ENCODE measurements around the gene RAB11FIP4.
A peak's percentile ranks its signal among the peaks of the same experiment; 100 is the strongest.

Gene RAB11FIP4

DNA sequence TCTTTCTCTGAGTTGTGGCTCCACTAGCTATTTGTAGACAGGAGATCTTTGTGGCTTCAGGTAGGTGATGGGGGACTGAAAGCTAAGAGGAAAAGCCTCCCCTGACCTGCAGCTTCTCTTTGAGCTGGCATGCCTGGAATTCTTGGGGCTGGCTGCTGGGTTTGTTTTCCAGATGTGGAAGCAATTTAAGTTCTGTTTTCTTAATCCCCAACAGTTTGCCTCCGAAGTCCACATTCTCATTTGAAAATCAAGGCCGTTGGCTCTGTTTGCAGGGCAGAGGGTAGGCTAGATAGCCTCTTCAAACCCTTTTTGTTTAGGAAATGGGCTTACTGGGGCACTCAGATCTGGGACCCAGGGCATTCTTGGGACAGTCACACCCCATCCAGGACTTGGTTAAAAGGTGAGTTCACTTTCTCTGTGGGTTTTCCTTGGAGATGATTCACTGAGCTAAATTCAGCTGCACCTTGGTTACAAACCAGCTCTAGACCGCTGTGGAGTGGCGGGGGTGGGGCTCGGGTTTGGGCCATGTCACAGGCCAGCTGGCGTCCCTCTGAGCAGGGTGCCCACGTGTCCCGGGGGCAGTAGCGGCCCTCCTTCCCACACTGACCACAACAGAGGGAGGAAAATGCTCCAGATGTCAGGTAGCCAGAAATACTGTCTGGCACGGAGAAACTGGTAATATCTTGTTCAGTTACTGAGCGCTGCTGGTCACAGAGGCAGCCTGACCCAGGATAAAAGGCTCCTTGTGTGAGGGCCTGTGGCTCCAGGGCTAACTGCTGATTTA lies 108.5 kb downstream of the RAB11FIP4 start:
- no peak for DNase-seq (ENCODE audit: low spot score)

DNA sequence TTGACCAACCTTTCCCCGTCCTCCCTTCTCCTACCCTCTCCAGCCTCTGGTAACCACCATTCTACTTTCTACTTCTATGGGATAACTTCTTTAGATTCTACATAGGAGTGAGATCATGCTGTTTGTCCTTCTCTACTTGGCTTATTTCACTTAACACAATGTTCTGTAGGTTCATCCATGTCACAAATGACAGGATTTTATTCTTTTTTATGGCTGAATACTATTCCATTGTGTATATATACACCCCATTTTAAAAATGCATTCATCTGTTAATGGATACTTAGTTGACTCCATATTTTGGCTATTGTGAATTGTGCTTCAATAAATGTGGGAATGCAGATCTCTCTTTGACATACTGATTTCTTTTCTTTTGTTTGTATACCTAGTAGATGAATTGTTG lies 115.0 kb downstream of the RAB11FIP4 start:
- DNase-seq (ENCODE audit: low spot score), result no peak

DNA sequence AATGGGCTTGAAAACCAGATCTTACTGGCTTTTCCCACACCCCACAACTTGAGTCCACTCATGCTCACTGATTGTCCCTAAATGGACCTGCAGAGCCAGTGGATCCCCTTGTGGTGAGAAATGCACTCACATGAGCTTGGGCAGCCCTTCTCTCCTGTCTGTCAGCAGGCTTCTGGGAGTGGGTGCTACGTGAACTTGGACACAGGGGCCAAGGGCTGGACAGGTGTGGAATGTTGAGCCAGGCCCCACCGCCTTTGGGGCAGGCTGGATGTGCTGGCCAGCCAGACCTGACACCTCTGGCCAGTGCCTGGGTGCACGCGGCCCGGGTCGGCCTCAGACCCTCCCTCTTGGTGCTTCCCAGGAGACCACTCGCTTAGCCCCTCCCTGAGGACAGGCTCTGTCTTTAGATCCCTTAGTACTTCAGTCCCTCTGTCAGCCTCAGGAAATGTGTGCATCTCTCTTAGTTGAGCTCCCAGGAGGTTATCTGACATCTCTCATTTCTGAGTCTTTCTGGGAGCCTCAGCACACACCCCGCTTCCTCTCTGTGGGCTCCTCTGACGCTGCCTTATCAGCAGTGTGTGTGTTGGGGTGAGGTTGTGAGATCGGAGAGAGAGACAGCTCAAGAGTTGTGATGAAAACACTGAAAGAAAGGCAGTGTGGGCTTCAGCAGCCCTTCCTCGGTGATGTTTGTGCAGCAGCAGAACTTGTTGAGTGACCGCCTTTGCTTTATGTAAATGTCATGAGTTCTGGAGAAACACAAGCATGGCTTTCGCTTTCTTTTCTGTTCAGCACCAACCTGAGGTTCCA lies 117.0 kb downstream of the RAB11FIP4 start:
- DNase-seq (ENCODE audit: low spot score), result peak; percentile 73

DNA sequence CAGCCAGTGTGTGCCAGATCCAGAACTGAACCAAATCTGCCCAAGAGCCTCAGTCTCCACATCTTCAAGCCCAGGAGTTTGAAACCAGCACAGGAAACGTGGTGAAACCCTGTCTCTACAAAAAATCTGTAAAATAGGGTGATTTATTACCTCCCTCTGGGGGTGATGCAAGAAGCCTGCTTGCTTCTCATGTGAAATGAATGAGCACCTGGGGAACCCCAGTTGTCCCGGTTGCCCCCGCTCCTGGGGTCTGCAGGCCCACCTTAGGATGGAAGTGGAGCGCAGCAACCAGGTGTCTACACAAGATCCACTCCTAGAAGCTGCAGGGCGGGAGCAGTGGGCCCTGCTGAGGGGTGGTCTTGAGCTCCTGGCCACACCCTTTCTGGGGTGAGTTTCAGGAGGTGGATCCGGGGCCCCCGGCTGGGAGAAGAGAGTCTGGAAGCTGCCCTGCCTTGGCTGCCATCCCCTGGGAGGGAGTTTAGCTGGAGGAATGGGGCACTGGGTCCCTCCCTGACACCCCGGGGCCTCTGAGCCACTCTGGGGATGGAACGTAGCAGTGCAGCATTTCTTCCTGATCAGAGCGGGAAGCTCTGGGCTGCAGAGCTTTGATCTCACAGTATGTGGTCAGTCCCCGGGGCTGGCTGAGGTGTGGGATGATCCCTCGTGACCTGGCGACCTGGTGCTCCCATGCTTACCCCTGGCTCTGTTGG lies 117.8 kb downstream of the RAB11FIP4 start:
- no peak for DNase-seq (ENCODE audit: low spot score)

DNA sequence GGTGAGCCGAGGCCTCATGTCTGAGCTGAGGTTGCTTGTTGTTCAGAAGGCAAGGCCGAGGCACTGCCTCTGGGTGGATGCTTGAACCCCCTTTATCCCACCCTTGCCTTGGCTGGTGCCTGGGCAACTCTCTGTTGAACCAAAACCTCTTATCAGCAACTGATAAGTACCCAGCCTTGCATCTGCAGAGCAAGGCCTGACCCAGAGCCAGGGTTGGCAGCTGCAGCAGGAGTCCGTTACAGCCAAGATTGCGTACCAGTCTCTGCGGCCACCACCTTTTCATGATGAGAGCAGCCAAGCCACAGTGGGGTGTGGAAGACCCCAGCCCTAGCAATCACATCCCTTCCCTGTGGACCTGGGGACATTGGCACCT lies 118.3 kb downstream of the RAB11FIP4 start:
- no peak for DNase-seq (ENCODE audit: low spot score)

DNA sequence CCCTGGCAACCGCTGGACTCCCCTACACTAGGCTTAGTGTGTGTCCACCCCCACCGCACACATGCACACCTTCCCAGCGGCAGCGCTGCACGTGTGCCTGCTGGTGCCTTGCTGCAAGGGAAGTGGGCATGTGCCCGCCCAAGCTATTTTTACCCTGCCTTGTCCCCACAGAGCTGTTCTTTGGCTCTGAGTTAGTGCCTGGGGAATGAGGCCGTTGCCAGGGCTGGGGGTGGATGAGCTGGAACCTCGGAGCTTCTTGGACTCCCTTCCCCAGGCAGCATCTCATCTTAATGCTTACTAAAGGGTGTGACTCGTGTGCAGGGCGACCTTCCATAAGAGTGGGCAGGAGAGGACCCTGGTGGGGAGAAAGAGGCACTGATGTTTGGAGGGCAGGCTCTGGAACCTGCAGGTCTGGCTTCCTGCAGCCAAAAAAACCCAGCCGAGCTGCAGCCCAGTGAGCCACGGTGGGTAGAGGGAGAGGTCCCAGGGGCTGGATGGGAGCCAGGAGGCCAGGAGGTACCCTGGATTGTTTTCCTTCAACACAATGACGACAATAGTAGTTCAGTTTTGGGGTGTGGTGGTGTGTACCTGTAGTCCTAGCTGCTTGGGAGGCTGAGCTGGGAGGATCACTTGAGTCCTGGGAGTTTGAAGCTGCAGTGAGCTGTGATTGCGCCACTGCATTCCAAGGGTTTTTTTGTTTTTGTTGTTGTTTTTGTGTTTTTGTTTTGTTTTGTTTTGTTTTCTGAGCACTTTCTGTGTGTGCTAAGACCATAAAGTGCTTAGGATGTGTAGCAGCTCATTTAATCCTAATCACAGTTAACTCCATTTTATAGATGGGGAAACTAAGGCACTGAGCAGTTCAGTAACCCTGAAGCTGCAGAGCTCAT lies 119.1 kb downstream of the RAB11FIP4 start:
- no peak for DNase-seq (ENCODE audit: low spot score)

DNA sequence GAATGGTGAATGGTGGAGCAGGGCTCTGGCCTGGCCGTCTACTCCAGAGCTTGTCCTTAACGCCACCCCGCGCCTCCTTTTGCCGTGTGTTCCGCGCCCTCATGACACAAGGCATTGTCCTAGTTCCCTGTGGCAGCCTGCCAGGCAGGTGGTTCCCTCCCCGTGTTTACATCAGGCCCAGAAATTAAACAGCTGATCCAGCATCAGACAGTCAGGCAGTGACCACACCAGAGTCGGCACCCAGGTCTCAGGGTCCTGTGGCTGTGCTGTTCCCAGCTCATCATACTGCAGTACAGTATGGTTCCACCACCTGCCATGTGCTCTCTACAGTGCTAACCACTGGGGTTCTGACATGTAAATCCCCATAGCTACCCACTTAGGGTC lies 119.7 kb downstream of the RAB11FIP4 start:
- DNase-seq (ENCODE audit: low spot score), result no peak

DNA sequence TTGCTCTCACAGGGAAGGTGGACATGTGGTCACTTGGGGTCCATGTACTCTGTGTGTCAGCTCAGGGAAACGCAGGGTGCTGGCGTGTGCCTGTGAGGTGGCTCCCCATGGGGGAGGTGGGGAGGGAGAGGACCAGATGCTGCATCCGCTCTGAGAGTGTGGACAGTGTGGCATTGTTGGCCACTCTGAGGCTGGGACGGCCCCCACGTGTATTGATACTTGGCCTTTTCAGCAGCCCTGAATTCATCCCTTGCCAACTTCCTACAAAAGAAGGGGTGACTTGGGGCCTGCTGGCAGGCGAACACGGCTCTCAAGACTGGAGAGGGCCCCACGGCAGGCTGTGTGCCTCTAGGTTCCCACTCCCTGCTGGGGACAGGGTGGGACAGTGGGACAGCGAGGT lies 120.1 kb downstream of the RAB11FIP4 start:
- no peak for DNase-seq (ENCODE audit: low spot score)

DNA sequence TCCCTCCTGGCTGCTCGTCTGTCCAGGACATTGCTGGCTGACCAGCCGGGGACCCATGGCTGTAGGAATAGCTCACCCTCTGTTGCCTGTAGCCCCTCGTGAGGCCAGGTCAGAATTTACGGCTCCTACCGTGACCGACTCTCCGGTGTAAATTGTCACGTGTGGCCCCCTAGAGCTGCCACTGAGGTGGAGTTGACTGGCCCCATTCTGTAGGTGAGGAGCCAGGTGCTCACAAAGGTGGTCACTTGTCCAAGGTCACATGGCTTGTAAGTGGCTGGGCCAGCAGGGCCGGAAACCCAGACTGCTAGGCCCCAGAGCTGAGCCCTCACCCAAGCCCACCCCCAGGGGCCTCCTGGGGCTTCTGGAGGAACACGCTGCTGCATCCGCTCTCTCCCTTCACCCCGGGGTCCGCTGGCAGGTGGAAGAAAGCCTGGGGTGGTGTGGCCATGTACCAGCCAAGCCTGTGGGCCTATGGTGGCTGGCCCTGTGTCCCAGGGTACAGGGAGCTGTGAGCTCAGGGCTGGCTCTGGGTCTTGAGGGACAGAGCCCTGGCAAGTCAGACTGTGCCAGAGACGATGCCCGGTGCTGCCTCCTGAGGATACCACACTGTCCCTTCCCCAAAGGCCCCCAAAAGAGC lies 120.7 kb downstream of the RAB11FIP4 start:
- no peak for DNase-seq (ENCODE audit: low spot score)

DNA sequence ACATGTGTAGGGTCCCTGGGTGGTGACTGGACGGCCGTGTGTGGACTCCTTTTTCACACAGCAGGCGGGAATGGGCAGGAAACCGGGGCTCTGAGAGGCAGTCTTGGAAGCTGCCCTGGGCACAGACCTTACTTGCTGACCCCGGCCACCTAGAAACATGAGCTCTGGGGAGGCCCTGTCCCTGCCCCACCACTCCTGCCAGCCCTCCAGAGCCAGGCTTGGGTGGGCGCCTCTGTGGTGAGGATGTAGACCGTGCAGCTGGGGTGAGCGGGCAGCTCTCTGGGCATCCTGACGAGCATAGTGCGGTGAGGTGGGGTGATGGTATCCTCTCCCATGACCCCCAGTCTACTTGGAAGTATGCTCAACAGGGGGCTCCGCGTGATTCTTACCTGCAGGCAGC lies 121.3 kb downstream of the RAB11FIP4 start:
- no peak for DNase-seq (ENCODE audit: low spot score)

DNA sequence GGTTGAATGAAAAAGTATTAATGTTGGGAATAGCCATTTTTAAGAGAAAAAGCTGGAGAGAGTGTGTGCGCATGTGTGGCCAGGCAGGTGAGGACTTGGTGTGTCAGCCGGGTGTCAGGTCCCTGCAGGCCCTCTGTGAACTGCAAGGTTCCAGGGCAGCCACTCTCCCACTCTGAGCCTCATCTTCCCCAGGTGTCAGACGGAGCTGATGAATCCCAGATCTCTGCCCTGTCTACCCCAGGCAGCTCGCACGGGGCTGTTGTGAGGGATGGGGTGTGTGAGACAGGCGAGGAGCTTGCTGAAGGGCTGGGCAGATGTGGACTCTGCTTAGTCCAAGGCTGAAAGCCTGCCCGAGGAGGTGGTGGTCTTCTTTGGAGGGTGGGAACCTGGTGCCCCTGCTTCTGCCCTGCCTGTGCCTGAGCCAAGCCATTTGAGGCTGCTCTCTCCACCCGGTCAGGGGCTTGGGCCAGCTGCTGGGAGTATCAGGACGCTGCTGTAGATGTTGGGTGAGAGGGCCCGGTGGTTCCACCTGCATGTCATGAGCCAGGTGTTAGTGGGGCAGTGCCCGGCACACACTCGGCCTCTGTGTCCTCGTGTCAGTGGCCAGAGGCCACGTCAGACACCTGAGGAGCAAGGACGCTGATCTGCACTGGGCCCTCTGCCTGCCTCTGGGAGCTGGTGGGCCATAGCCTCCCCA lies 122.4 kb downstream of the RAB11FIP4 start:
- no peak for DNase-seq (ENCODE audit: low spot score)

DNA sequence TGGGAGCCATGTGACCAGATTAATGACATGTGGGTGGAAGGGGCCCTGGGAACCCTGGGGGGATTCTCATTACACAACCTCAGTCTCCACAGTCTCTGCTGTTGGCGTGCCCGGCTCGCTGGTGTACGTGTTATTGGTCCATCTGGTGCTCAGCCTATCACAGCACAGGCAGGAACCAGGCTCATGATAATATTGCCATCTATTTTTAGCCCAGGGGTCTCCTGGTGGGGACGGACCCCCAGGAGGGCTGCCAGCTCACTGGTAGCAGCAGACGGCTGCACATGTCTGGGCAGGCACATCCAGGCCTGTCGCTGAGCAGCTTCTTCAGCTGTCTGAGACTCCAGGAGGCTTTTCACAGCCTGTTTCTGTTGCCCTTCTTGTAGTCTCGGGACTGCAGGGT lies 123.8 kb downstream of the RAB11FIP4 start:
- no peak for DNase-seq (ENCODE audit: low spot score)

DNA sequence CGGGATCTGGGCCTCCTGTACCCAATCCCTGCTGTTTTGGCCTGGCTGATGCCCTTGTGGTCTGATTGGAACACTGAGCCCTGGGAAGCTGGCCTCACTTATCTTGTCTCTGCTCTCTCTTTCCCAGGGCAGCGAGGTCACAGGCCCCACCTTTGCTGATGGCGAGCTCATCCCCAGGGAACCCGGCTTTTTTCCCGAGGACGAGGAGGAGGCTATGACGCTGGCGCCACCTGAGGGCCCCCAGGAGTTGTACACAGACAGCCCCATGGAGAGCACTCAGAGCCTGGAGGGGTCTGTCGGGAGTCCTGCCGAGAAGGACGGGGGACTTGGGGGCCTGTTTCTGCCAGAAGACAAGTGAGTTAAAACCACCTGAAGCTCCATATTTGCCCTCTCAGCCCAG lies 126.0 kb downstream of the RAB11FIP4 start:
- DNase-seq (ENCODE audit: low spot score), result no peak

DNA sequence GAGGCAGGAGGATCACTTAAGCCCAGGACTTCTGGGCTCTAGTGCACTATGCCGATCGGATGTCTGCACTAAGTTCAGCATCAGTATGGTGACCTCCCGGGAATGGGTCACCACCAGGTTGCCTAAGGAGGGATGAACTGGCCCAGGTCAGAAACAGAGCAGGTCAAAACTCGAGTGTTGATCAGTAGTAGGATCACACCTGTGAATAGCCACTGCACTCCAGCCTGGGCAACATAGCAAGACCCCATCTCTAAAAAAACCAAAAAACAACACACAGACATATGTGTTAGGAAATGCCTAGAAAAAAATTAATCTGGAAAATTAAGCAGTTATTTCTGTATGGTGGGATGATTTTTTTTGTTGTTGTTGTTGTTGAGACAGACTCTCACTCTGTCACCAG lies 127.0 kb downstream of the RAB11FIP4 start:
- no peak for DNase-seq (ENCODE audit: low spot score)

DNA sequence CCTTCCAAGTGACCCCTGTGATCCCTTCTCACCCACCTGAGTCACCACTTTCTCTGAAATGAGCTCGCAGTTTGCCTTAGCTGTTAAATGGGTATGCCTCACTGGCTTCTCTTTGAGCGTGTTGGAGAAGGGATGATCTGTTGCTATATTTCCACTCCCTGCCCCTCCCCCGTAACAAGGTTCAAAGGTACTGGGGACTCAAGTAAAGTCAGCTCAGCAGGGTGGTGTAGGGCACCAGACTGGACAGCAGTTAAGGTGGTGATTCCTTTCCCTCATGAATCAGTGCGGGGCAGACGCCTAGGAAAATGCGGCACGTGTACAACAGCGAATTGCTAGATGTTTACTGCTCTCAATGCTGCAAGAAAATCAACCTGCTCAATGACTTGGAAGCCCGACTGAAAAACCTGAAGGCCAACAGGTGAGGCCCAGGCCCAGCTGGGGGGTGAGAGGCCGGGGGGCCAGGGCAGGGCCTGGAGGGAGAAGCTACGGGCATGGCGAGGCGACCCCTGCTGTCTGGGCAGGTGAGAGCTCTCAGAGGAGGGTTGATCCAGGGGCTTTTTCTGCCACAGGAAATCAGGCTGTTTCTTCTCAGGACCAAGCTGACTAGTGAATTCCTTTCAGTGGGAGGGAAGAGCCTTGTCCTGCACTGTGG lies 130.3 kb downstream of the RAB11FIP4 start:
- DNase-seq (ENCODE audit: low spot score), result no peak

DNA sequence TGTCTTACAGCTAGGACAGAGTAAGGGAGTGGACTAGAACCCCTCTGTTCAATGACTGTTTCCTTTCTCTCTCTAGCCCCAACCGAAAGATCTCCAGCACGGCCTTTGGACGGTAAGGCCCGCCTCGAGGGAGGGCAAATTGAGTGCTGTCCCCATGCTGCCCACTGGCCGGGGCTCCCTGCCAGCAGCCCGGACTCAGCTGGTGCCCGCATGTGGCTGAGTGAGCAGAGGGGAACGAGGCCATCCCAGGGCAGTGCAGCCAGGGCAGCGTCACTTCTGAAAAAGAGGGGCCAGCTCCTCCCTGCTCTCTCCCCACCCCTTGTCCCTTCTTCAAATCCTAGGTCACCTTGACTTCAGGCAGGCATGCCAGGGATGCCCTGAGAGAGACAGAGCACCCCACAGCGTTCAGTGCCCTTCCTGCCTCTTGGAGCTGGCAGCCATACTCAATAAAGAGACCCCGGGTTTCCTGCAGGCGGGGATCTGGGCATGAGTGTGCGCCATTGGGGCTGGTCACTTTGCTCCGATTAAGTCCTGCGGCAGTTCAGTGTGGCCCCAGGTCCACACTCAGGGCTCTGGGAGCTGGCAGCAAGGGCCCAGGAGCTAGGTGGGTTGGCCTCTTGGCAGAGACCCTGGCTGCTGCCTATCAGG lies 130.9 kb downstream of the RAB11FIP4 start:
- DNase-seq (ENCODE audit: low spot score), result no peak

DNA sequence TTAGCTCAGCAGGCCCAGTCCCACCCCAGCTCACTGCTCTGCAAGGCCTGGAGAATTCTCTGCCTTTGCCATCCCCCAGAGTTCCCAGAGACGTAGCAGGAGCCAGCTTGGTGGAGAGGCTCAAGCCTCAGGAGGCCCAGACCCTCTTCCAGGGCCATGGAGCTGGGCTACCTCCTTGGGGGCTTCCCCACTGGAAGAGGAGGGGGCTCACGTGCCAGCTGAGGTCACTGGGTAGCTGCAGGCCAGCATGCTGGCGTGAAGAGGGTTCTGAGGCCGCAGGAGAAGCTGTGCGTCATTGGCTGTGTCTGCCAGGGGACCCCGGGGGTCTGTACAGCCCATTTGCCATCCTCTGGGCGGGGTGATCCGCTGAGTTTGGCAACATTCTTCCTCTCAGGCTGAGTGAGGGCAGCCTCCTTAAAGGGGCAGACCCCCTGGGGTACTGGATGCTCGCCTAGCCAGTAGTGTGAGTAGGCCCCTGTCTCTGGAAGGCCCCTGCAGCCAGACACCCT lies 131.6 kb downstream of the RAB11FIP4 start:
- no peak for DNase-seq (ENCODE audit: low spot score)

DNA sequence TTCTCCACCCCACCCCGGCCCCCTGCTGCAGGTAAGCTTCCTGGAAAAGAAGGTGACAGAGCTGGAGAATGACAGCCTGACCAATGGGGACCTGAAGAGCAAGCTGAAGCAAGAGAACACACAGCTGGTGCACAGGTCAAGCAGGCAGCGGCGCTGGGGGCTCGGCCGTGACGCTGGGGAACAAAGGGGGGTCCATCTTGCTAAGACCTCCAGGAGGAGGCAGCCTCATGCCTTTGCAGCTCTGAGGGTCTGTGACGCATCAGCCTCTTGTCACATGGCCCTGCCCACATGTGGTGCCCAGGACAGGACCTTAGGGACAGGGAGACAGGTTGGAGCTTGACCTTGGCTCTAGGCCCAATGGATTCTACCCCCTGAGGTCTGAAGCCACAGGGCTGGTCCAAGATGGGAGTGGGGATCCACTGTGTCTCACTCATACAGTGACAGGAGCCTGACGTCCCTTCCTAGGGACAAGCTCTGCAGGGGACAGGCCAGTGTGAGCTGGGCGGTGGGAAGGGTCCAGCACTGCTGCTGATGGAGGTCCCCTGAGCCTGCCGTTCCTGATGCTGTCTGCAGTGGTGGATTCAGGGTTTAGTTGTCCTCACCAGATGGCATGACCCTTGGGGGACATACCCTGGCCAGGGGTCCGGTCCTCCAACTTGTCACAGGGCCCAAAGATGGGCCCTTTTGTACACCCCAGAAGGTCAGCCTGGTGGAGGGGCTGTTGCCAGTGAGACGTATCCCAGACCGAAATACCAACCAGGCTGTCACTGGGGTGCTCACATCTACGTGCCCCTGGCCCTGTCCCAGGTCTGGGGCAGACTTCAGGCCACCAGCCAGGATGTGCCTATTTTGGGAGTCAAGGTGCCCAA lies 132.6 kb downstream of the RAB11FIP4 start:
- DNase-seq (ENCODE audit: low spot score), result no peak

Data from CD4-positive, alpha-beta T cell treated with Interleukin-15 for 4 hours (primary cell).